Renal pelvis (tissue), 4 donors: ENCODE results near the gene TNS4. TPM values are rescaled to one million over a fixed set of nuclear protein-coding genes. Genes with fewer than 3 reads are reported as not detected.

Experiments used
- DNase-seq: peaks from one replicate; pipeline ENCODE4 v3.0.0-alpha.2; 2013
- polyA plus RNA-seq, 3 donors: library from polyadenylated mRNA; unstranded; fragments of 120-200 nt; gene quantifications; one replicate each; pipeline ENCODE4 v1.2.1, GENCODE V29; 2013; ENCODE audit not compliant: insufficient read length in 3 of 3

Gene TNS4
- polyA plus RNA-seq, 3 donors: 0.01 to 0.08 TPM; not detected in 1

DNA sequence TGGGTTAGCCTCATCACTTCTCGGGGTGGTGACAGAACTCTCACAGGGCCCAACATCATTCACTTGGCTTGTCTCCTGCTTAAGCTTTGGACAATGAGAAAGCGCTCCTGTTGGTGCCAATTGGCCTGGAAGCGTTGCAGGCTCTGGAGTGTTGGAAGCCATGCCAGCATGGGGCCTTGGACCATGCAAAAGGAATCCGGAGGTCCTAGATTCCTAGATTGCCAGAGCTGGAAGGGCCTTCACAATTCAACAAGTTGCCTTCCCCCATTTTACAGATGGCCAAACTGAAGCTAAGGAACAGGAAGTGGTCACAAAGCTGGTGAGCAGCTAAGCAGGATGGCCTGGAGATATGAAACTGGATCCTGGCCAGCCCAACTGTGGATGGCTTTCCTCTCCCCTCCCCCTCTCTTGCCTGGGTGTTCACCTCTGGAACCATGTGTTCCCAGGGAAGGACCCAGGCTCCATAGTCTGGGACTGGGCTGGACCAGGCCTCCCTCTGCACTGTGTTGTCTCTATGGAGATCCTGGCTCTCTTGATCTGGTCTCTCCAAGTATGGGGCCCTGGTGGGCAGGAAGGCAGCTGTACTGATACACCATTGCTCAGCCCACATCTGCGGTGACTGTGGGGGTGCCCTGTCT lies 64.2 kb downstream of the TNS4 start:
- DNase-seq: no peak

- no peak for DNase-seq
Observed at GRCh38 chr17:40436636-40437035, 64.8 kb downstream of the TNS4 start.

GRCh38 chr17:40433551-40434415 lies 67.6 kb downstream of the TNS4 start:
- DNase-seq: no peak

GRCh38 chr17:40432864-40433528 lies 68.4 kb downstream of the TNS4 start:
- no peak for DNase-seq

- DNase-seq: no peak
Observed at GRCh38 chr17:40431231-40431602, 70.2 kb downstream of the TNS4 start.

- DNase-seq: no peak
Observed at GRCh38 chr17:40430272-40431230, 70.9 kb downstream of the TNS4 start.

DNA sequence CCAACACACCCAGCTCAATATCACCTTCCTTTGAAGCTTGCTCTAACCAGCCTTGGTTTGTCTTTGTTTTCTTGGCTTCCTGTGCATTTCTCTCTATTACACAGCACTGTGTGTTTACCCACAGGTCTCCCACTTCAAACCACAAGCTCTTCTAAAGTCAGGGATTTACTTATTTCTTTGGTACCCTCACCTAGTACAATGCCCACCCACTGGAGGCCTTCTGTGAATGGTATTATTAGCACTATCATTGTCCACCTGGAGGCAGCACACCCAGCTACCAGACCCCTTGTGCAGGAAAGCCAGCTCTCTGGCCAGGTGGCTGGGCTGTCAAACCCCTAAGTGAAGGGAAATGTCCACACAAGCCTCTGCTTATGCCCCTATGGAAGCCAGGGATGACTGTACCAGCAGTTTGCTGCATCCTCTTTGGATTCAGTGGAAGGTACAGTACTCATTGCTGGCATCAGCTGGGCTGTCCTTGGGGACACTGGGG lies 74.4 kb downstream of the TNS4 start:
- no peak for DNase-seq

Other genes starting within 250 kb of the TNS4 start
- 10 to 100 TPM; 23.1 to 27.2 (median 24.2) TPM for gene CDC6, start 213.7 kb downstream of the TNS4 start, polyA plus RNA-seq
- gene RARA, start 192.4 kb downstream of the TNS4 start, polyA plus RNA-seq: 10 to 100 TPM; 37.7 to 41.5 (median 40.2) TPM
- under 1 TPM in 1 of 3 donors, not detected in 2; 0.34 TPM for gene GJD3, start 136.9 kb downstream of the TNS4 start, polyA plus RNA-seq
- gene TOP2A, start 83.7 kb downstream of the TNS4 start, polyA plus RNA-seq: 100 to 1,000 TPM; 157 to 176 (median 174) TPM
- 100 to 1,000 TPM; 341 to 358 (median 349) TPM for gene IGFBP4, start 58.2 kb downstream of the TNS4 start, polyA plus RNA-seq
- gene CCR7, start 63.8 kb upstream of the TNS4 start, polyA plus RNA-seq: under 1 TPM; 0.24 to 0.65 (median 0.54) TPM
- 100 to 1,000 TPM; 226 to 262 (median 254) TPM for gene SMARCE1, start 146.2 kb upstream of the TNS4 start, polyA plus RNA-seq
- gene KRT222, start 163.6 kb upstream of the TNS4 start, polyA plus RNA-seq: under 1 TPM in 2 of 3 donors, not detected in 1; 0.17 to 0.21 TPM
- gene KRT24, start 202.1 kb upstream of the TNS4 start, polyA plus RNA-seq: under 1 TPM in 1 of 3 donors, not detected in 2; 0.09 TPM